Ectodermal cell (in vitro differentiated cells): Measurements from ENCODE around the gene ESR1.
"Not testable (repeated sequence)": the region's sequence is repeated elsewhere in the genome, so short reads cannot be mapped to it uniquely, and the experiment has no call there.

ENCODE experiments used
- H3K27ac ChIP-seq: 2 replicates; pipeline ENCODE4 v1.7.0; 2013; ENCODE audit warnings: mild to moderate bottlenecking, low read depth, low read length; ENCODE audit not compliant: insufficient read depth, poor library complexity, severe bottlenecking
- H3K27me3 ChIP-seq: 2 replicates; pipeline ENCODE4 v1.7.0; 2013; ENCODE audit warnings: mild to moderate bottlenecking, low read length; ENCODE audit not compliant: insufficient read depth, control insufficient read depth, poor library complexity, severe bottlenecking
- H3K36me3 ChIP-seq: one replicate; pipeline ENCODE4 v1.7.0; 2013; ENCODE audit warnings: low read length; ENCODE audit not compliant: control insufficient read depth, insufficient read depth
- H3K4me1 ChIP-seq: one replicate; pipeline ENCODE4 v1.7.0; 2013; ENCODE audit warnings: low read length; ENCODE audit not compliant: control insufficient read depth, insufficient read depth
- H3K4me3 ChIP-seq: 2 replicates; pipeline ENCODE4 v1.7.0; 2013; ENCODE audit warnings: low read depth, low read length, control low read depth; ENCODE audit not compliant: insufficient read depth
- H3K9me3 ChIP-seq: 2 replicates; pipeline ENCODE4 v1.7.0; 2013; ENCODE audit warnings: mild to moderate bottlenecking, low read length, moderate library complexity; ENCODE audit not compliant: control insufficient read depth
- WGBS, 2 experiments: methylation state at CpG; one replicate each; pipeline ENCODE4 v1.1.7; 2013; ENCODE audit warnings: missing lambda C conversion rate in 2 of 2; 5-methylcytosine and 5-hydroxymethylcytosine counted together

Gene ESR1

DNA sequence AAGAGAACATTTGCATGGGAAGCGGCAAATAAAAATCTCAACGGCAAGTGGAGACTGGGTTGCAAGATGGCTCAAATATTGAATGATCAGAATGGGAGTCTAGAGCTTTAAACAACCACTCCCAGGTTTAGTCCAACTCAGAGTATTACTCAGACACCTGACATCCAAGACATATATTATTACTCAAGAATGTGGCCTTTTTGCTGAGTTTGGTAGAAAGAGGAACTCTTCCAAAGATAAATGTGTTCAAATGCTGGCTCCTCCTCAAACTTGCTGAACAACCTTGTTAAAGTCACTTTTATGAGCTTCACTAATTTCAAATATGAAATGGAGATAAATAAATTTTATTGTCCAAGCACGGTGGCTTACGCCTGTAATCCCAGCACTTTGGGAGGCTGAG lies 77.8 kb downstream of the ESR1 start:
- H3K9me3 ChIP-seq: no peaks in the 10 kb centered on the region
- no peak overlapping the region for H3K4me3 ChIP-seq
- H3K27ac ChIP-seq: no peak overlapping the region
- no peaks in the 10 kb centered on the region for H3K27me3 ChIP-seq
- no peaks in the 10 kb centered on the region for H3K36me3 ChIP-seq
- H3K4me1 ChIP-seq: no peaks in the 10 kb centered on the region
- 93 to 96% methylated on average over 4 of the region's 4 CpGs for WGBS, 2 experiments

DNA sequence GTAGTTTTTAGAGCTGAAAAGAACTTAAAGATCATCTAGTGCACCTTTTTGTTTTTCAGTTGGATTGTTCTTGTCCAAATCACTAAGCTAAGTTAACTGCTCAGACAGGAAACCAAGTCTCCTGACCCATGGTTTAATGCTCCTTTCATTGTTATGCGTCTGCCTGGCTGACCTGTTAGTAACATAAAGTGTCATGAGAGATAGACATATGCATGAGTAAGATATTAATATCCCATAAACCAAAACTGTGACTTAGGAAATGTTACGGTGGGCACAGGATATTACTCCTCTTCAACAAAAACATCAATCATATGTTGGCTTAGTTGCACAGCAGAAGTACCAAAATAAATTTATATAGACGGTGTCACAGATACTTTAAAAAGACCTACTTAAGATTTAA lies 84.0 kb downstream of the ESR1 start:
- Histone ChIP-seq H3K4me3 (no peak overlapping the region), H3K36me3 (no peaks in the 10 kb centered on the region), H3K4me1 (no peaks in the 10 kb centered on the region), H3K27ac (no peak overlapping the region), H3K9me3 (no peaks in the 10 kb centered on the region), H3K27me3 (no peaks in the 10 kb centered on the region)
- WGBS, 2 experiments: 86 to 95% methylated on average over 1 to 2 of the region's 3 CpGs

DNA sequence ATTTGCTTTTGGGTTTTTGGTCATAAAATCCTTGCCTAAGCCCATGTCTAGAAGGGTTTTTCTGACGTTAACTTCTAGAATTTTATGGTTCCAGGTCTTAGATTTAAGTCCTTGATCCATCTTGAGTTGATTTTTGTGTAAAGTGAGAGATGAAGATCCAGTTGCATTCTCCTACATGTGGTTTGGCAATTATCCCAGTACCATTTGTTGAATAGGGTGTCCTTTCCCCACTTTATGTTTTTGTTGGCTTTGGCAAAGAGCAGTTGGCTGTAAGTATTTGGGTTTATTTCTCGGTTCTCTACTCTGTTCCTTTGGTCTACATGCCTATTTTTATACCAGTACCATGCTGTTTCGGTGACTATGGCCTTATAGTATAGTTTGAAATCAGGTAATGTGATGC lies 86.9 kb downstream of the ESR1 start:
- H3K36me3 ChIP-seq, H3K9me3 ChIP-seq, H3K4me1 ChIP-seq, H3K4me3 ChIP-seq, H3K27me3 ChIP-seq, H3K27ac ChIP-seq: not testable (repeated sequence)
- WGBS, 2 experiments: 95 to 100% methylated on average over 2 to 3 of the region's 3 CpGs

DNA sequence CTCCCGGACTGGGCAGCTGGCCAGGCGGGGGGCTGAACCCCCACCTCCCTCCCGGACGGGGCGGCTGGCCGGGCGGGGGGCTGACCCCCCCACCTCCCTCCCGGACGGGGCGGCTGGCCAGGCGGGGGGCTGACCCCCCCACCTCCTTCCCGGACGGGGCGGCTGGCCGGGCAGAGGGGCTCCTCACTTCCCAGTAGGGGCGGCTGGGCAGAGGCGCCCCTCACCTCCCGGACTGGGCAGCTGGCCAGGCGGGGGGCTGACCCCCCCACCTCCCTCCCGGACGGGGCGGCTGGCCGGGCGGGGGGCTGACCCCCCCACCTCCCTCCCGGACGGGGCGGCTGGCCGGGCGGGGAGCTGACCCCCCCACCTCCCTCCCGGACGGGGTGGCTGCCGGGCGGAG lies 91.7 kb downstream of the ESR1 start:
- H3K27me3 ChIP-seq, H3K4me1 ChIP-seq, H3K27ac ChIP-seq, H3K36me3 ChIP-seq, H3K9me3 ChIP-seq, H3K4me3 ChIP-seq: not testable (repeated sequence)
- 91 to 100% methylated on average over 3 to 9 of the region's 33 CpGs for WGBS, 2 experiments

DNA sequence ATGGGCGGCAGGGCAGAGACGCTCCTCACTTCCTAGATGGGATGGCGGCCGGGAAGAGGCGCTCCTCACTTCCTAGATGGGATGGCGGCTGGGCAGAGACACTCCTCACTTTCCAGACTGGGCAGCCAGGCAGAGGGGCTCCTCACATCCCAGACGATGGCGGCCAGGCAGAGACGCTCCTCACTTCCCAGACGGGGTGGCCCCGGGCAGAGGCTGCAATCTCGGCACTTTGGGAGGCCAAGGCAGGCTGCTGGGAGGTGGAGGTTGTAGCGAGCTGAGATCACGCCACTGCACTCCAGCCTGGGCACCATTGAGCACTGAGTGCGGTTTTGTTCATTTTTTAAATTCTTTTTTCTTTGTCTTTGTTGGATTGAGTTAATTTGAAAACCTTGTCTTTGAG lies 92.3 kb downstream of the ESR1 start:
- H3K4me1 ChIP-seq, H3K4me3 ChIP-seq, H3K36me3 ChIP-seq, H3K9me3 ChIP-seq, H3K27ac ChIP-seq, H3K27me3 ChIP-seq: not testable (repeated sequence)
- 96 to 98% methylated on average over 15 of the region's 15 CpGs for WGBS, 2 experiments

DNA sequence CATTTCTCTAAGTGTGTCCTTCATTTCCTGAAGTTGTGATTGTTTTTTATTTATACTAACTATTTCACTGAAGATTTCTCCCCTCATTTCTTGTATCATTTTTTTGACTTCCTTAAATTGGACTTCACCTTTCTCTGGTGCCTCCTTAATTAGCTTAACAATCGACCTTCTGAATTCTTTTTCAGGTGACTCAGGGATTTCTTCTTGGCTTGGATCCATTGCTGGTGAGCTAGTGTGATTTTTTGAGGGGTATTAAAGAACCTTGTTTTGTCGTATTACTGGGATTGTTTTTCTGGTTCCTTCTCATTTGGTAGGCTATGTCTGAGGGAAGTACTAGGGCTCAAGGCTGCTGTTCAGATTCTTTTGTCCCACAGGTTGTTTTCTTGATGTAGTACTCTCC lies 92.8 kb downstream of the ESR1 start:
- Histone ChIP-seq H3K4me1 (no peaks in the 10 kb centered on the region), H3K36me3 (no peaks in the 10 kb centered on the region), H3K27me3 (no peaks in the 10 kb centered on the region), H3K9me3 (no peaks in the 10 kb centered on the region), H3K4me3 (no peak overlapping the region), H3K27ac (no peak overlapping the region)
- WGBS, 2 experiments: 87 to 96% methylated on average over 2 of the region's 2 CpGs

DNA sequence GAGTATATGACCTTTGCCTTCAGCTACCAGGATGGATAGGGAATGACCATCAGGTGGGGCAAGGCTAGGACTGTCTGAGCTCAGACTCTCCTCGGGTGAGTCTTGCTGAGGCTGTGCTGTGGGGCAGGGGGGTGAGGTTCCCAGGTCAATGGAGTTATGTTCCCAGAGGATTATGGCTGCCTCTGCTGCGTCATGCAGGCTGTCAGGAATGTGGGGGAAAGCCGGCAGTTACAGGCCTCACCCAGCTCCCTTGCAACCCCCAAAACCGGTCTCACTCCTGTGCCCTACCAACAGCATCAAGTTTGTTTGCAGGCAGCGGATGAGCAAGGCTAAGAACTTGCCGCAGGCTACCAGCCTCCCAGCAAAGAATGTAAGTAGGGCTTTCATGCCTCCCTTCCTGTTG lies 93.5 kb downstream of the ESR1 start:
- Histone ChIP-seq H3K27me3 (no peaks in the 10 kb centered on the region), H3K4me3 (no peak overlapping the region), H3K4me1 (no peaks in the 10 kb centered on the region), H3K9me3 (no peaks in the 10 kb centered on the region), H3K36me3 (no peaks in the 10 kb centered on the region), H3K27ac (no peak overlapping the region)
- 90 to 92% methylated on average over 6 of the region's 6 CpGs for WGBS, 2 experiments

DNA sequence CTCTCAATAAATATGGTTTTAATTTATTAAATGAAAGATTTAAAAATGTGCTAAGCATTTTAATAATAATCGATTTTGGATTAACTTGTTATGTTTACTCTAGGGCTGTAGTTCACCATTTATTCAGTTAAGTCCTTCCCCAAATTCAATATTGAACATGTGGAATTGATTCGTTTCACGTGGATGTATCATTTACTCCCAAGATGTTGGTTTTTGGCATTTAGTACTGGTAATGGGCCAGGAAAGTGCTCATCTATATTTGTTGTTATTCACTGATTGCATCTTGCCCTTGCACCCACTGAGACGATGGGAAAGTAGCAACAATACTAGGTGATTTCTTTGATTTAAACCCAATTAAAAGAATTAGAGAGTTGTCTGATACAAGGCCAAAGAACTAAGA lies 97.1 kb downstream of the ESR1 start:
- no peaks in the 10 kb centered on the region for H3K27me3 ChIP-seq
- no peak overlapping the region for H3K27ac ChIP-seq
- 98 to 100% methylated on average over 3 to 4 of the region's 4 CpGs for whole genome bisulfite sequencing, 2 experiments
- no peaks in the 10 kb centered on the region for H3K9me3 ChIP-seq
- H3K36me3 ChIP-seq: no peaks in the 10 kb centered on the region
- no peak overlapping the region for H3K4me3 ChIP-seq
- no peaks in the 10 kb centered on the region for H3K4me1 ChIP-seq

DNA sequence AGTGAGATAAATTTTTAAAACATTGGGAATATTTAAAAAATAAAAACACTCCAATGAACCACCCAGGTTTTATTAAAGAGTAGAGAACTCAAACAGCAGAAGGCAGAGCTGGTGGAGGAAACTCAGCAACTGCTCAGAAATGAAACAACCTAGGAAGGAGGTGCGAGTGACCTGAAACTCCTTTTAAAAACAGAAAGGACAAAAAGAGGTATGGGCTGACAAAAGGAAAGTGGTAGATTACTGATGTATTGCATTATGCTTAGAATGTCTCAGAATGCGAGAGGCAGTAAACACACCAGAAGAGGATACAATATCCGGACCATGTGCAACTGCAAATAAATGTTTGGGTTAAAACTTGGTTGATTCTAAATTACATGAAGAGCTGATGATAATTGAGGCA lies 97.6 kb downstream of the ESR1 start:
- WGBS, 2 experiments: 95 to 96% methylated on average over 3 of the region's 3 CpGs
- Histone ChIP-seq H3K27me3 (no peaks in the 10 kb centered on the region), H3K4me3 (no peak overlapping the region)

DNA sequence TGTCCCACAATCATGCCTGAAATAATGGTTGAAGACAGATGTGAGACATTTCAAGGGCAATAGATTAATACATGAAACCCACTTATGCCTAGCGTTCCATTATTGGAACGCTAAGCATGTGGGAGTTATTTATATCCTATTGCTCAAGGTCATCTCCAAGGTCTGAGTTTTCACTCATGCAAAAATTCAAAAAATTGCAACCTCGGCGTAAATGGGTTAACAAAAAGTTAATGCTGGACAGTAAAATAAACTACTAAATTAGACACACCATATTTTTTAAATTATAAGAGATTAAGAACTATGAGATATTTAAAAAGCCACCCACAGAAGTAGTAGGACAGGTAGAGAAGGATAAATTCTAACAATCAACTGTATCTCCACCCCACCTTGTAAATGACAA lies 98.4 kb downstream of the ESR1 start:
- Histone ChIP-seq H3K36me3 (no peaks in the 10 kb centered on the region), H3K27me3 (no peaks in the 10 kb centered on the region), H3K27ac (no peak overlapping the region), H3K4me3 (no peak overlapping the region), H3K9me3 (no peaks in the 10 kb centered on the region), H3K4me1 (no peaks in the 10 kb centered on the region)
- WGBS, 2 experiments: 88 to 100% methylated on average over 2 of the region's 4 CpGs

More for the DNA sequence above, 97.6 kb downstream of the ESR1 start:
- Histone ChIP-seq H3K9me3 (no peaks in the 10 kb centered on the region), H3K36me3 (no peaks in the 10 kb centered on the region), H3K27ac (no peak overlapping the region), H3K4me1 (no peaks in the 10 kb centered on the region)

DNA sequence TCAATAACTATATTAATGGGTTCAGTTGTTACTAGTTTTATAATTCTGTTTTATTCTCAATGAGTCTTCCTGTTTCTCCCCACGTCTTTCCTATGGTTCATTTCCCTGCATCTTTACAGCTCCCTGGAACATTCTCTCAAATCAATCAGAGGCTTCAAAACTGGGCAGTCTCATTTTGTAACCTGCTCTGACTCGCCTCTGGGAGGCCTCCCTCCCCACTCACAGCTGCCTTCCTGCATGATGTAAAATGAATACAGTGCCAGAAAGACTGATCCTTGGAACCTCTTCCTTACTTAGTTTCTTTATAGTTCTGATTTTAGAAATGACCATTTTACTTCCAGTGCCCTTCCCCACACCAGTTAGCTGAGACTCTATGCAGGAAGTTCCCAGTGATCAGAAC lies 103.9 kb downstream of the ESR1 start:
- H3K27me3 ChIP-seq: no peaks in the 10 kb centered on the region
- H3K9me3 ChIP-seq: no peaks in the 10 kb centered on the region
- H3K4me1 ChIP-seq: no peaks in the 10 kb centered on the region
- H3K27ac ChIP-seq: no peak overlapping the region
- WGBS, 2 experiments: 77 to 85% methylated on average over 1 to 2 of the region's 2 CpGs
- H3K36me3 ChIP-seq: no peaks in the 10 kb centered on the region
- no peak overlapping the region for H3K4me3 ChIP-seq
